ENCODE data around the gene CAMTA1. TPM values are rescaled to one million over a fixed set of nuclear protein-coding genes. Genes with fewer than 3 reads are reported as not detected.

The CAMTA1 gene
- total RNA-seq, 2 donors from 2014 or later: 105 to 113 TPM

GRCh38 chr1:7747605-7748004, 962.4 kb downstream of the CAMTA1 start:
- Histone ChIP-seq H3K4me1 (ENCODE audit: control insufficient read depth in 1 of 2, low read depth in 2 of 2) (no peaks in the 10 kb centered on the region), H3K9me3 (no peaks in the 10 kb centered on the region), H3K27ac (no peak overlapping the region), H3K27me3 (replicated peaks; ENCODE audit: insufficient read depth) (no peaks in the 10 kb centered on the region), H3K4me3 (no peak overlapping the region), H3K36me3 (no peaks in the 10 kb centered on the region)
- DNase-seq (ENCODE audit: low spot score) (no peak), ATAC-seq (ENCODE audit: insufficient number of reproducible peaks, low FRiP score, low read depth) (no peak)
- TF ChIP-seq CTCF (IDR thresholded peaks at IDR 0.05): no peak

DNA sequence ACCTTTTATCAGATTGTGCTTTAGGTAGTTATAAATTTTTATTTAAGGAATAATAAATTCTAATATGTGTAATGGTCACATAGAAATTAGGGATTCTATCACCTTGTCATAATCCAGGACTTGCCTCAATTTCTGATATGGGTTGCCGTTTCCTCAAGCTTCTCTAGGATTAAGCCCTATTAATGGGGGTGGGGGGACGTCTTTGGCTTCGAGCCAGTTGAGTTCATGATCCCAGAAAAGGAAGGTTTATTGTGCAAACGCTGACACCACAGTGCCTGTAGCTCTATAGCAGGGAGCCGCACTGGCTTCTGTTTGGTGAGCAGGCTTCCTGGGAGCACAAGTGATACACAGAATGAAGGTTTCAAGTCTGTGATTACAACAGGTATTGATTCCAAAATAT, 963.9 kb downstream of the CAMTA1 start:
- H3K9me3 ChIP-seq: no peaks in the 10 kb centered on the region
- H3K27me3 ChIP-seq (replicated peaks; ENCODE audit: insufficient read depth): no peaks in the 10 kb centered on the region
- ATAC-seq (ENCODE audit: insufficient number of reproducible peaks, low FRiP score, low read depth) (no peak), DNase-seq (ENCODE audit: low spot score) (no peak)
- H3K36me3 ChIP-seq: no peaks in the 10 kb centered on the region
- no peaks in the 10 kb centered on the region for H3K4me1 ChIP-seq (ENCODE audit: control insufficient read depth in 1 of 2, low read depth in 2 of 2)
- no peak overlapping the region for H3K27ac ChIP-seq
- H3K4me3 ChIP-seq: no peak overlapping the region
- TF ChIP-seq CTCF (IDR thresholded peaks at IDR 0.05): no peak

DNA sequence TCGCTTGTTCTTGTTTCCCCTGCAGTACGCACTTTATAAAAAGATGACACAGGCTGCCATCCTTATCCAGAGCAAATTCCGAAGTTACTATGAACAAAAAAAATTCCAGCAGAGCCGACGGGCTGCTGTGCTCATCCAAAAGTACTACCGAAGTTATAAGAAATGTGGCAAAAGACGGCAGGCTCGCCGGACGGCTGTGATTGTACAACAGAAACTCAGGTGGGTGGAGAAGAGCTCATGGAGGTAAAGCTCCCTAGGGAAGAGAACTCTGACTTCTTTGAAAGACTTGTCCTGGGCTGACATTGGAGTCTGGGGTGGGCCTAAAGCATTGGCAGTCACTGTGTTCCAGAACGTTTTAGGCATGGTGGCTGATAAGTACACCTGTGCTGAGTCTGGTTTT, 965.9 kb downstream of the CAMTA1 start:
- Histone ChIP-seq H3K36me3 (no peaks in the 10 kb centered on the region), H3K9me3 (no peaks in the 10 kb centered on the region), H3K4me1 (ENCODE audit: control insufficient read depth in 1 of 2, low read depth in 2 of 2) (no peaks in the 10 kb centered on the region), H3K4me3 (no peak overlapping the region), H3K27ac (no peak overlapping the region), H3K27me3 (replicated peaks; ENCODE audit: insufficient read depth) (no peaks in the 10 kb centered on the region)
- TF ChIP-seq CTCF (IDR thresholded peaks at IDR 0.05): no peak
- DNase-seq (ENCODE audit: low spot score) (no peak), ATAC-seq (ENCODE audit: insufficient number of reproducible peaks, low FRiP score, low read depth) (no peak)

DNA sequence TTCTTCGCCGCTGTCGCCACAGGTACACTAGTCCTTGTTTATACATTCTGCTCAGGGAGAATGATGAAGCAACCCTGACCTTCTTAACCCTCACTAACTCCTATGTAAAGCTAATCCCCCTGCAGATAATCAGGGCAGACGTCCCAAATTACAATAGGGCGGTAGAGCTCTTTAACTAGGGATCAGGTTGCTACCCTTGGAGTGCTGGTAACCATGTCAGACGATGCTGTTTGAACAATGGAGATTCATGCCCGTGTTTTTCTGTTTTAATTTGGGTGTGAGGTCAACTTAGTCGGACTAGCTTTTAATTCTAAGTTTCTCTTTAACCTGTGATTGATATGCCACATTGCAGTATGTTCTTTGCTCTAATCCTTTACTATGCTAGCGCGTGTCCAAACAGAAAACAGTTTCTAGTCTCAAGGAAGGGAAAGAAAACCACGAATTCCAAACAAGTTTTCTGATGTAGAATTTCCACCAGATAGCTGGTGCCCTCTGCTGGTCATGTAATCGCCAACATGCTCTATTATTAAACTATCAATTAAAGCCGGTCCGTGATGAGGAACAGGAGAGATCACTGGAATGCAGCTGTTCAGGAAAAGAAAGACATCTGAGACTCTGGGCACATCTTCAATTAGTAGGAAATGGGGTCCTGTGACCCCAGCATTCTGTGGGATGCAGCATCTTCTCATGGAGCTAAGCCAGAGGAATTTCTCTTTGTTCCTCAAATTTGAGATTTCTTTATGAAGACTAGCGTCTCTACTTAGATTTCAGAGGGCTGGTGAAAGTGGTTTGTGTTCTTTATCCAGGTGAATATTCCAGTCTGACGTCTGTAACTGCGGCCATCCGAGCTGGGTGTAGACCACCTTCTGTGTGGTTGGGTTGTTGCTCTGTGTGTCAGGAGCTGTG, 967.5 kb downstream of the CAMTA1 start:
- Histone ChIP-seq H3K4me3 (peak overlapping the region; percentile 59), H3K36me3 (no peaks in the 10 kb centered on the region), H3K27me3 (replicated peaks; ENCODE audit: insufficient read depth) (no peaks in the 10 kb centered on the region), H3K9me3 (no peaks in the 10 kb centered on the region), H3K4me1 (ENCODE audit: control insufficient read depth in 1 of 2, low read depth in 2 of 2) (no peaks in the 10 kb centered on the region), H3K27ac (no peak overlapping the region)
- no peak for ATAC-seq (ENCODE audit: insufficient number of reproducible peaks, low FRiP score, low read depth)
- TF ChIP-seq CTCF (IDR thresholded peaks at IDR 0.05): peak; percentile 69
- peak; percentile 15 for DNase-seq (ENCODE audit: low spot score)

DNA sequence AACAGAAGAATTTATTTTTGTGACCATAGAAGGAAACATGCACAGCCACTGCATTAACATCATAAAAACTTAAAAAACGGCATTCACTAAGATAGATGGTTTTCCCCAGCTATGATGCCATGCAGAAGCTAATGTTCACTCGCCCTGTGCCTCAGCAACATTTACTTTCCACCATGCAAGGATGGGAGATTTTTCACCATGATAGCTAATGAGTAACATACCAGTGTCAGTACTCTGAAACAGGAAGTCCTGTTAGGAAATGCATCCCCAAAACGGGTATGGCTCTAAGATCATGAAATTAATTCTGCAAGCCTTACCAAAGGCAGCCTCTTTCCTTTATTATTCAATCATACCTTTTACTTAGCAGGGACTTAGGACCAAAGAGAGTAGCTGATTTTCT, 968.4 kb downstream of the CAMTA1 start:
- no peak overlapping the region for H3K27ac ChIP-seq
- ATAC-seq (ENCODE audit: insufficient number of reproducible peaks, low FRiP score, low read depth) (no peak), DNase-seq (ENCODE audit: low spot score) (no peak)
- H3K9me3 ChIP-seq: no peaks in the 10 kb centered on the region
- no peak for TF ChIP-seq CTCF (IDR thresholded peaks at IDR 0.05)
- H3K36me3 ChIP-seq: no peaks in the 10 kb centered on the region
- H3K27me3 ChIP-seq (replicated peaks; ENCODE audit: insufficient read depth): no peaks in the 10 kb centered on the region
- no peaks in the 10 kb centered on the region for H3K4me1 ChIP-seq (ENCODE audit: control insufficient read depth in 1 of 2, low read depth in 2 of 2)
- H3K4me3 ChIP-seq: no peak overlapping the region
